LNCAP (cell line): ENCODE results near the gene IL1RL2.

ENCODE experiments used
- CTCF ChIP-seq: fragments of 450-650 bp; IDR thresholded peaks from 2 replicates; pipeline ENCODE4 v1.5.1; 2017; ENCODE audit warnings: mild to moderate bottlenecking

IL1RL2 gene

GRCh38 chr2:102256874-102257462 lies 70.1 kb downstream of the IL1RL2 start:
- no peak for TF ChIP-seq CTCF

- no peak for TF ChIP-seq CTCF
These were observed 71.2 kb downstream of the IL1RL2 start for GRCh38 chr2:102258025-102258385.

- TF ChIP-seq CTCF: no peak
These were observed 71.7 kb downstream of the IL1RL2 start for GRCh38 chr2:102258386-102259074.

- TF ChIP-seq CTCF: no peak
These were observed 74.8 kb downstream of the IL1RL2 start for GRCh38 chr2:102261467-102262135.

GRCh38 chr2:102262216-102263129 lies 75.7 kb downstream of the IL1RL2 start:
- no peak for TF ChIP-seq CTCF

- TF ChIP-seq CTCF: no peak
These were observed 78.1 kb downstream of the IL1RL2 start for GRCh38 chr2:102264952-102265351.

- no peak for TF ChIP-seq CTCF
These were observed 79.4 kb downstream of the IL1RL2 start for GRCh38 chr2:102266204-102266603.
